ENCODE data around the gene PRF1. TPM values are rescaled to one million over a fixed set of nuclear protein-coding genes. Genes with fewer than 3 reads are reported as not detected.

The PRF1 gene
- total RNA-seq, 1 donor from 2014 or later, result 0.62 TPM

DNA sequence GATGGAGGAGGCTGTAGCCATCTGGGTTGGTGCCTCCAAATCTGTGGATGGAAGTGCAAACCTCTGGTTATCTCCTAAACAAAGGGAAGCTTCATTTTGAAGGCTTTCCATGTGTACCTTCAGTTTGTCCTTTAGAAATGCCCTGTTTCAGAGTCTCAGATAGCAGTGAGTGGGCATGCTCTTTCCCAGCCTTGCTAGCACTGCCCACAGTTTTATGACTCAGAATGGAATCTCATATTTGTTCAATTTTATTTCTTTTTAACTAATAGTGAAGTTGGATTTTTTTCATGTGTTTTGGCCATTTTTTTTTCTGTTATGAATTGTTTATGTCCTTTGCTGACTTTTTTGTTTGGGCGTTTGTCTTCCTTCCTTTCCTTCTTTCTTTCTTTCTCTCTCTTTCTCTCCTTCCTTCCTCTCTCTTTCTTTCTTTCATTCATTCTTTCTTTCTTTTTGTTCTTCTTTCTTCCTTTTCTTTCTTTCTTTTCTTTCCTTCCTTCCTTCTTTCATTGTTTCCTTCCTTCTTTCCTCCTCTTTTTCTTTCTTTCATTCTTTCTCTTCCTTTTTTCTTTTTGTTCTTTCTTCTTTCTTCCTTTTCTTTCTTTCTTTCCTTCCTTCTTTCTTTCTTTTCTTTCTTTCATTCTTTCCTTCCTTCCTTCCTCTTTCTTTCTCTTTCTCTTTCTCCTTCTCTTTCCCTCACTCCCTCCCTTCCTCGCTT is 25.6 kb downstream of the PRF1 start:
- DNase-seq, result no peak

DNA sequence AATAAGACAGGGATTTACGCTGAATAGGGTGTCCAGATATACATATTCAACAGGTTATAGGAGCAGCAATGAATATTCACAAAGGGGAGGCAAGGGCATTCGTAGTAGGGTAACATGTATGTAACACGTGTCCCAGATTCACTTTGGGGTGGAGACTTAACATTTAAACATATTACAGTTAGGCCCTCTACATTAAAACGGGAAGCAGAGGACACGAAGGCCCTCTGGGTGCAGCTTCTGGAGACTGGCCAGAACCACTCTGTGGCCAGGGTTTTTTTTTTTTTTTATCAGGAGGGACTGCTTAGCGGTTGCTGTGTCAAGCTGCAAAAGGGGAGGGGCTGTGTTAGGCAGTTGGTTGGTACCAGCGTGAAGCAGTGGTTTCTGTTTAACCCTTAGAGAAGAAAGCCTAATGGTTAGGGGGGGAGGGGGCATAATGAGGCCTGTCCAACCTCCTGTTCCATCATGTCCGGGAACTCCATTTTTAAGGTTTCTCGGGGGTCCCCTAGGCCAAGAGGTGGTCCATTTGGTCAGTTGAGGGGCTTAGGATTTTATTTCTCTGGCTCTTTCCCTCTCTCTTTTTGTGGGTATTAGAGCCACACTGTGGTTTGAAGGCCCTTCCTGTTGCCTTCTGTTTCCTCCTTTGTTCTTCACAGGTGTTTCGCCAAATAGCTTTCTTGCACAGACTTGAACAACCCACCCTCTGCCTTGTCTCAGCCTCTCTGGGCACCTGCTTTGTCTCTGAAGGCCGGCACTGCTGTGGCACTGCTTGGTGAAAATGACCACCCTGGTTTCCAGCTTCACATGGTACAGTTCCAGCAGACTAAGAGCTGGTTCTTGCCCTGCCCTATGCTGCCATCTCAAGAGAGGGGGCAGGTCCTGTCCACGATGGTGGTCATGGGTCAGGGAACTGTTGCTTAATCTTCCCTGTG is 26.4 kb downstream of the PRF1 start:
- peak; percentile 60 for DNase-seq

GRCh38 chr10:70575486-70575873 is 27.1 kb downstream of the PRF1 start:
- DNase-seq, result no peak

- DNase-seq, result no peak
Measured at GRCh38 chr10:70573599-70574506, 28.7 kb downstream of the PRF1 start.

DNA sequence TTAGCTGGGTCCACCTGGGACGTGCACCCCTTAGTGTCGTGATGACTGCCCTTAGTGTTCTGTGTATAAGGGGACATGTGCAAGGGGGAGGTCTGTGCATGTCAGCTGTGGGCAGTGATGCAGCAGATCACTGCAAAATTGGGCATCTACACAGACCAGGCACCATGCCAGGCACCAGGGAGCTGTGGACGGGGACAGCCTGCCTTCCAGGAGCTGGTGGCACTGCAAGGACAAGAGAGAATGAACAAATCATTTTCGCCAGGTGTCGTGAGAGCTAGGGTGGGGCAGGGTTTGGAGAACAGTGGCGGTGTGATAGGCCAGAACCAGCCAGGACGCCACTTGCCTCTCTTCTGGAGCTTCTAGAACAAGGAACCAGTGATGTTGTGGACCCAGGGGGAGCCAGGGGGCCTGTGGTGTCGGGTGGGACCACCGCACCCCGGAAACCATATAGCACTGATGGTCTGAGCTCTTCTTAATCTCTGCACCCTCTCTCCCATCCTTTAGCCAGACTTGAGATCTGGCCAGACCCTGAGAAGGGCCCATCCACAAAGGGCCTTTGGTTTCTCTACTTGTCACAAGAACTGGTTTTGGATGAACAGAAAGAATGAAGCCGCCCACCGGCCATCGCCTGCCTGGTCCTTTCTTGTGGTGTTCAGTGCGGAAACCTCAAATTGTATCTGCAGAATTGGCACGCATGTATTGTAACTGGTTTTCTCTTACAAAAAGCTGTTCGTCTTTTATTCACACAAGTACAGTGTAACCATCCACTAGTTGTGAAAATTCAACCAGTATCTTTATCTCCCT is 30.7 kb downstream of the PRF1 start:
- no peak for DNase-seq

DNA sequence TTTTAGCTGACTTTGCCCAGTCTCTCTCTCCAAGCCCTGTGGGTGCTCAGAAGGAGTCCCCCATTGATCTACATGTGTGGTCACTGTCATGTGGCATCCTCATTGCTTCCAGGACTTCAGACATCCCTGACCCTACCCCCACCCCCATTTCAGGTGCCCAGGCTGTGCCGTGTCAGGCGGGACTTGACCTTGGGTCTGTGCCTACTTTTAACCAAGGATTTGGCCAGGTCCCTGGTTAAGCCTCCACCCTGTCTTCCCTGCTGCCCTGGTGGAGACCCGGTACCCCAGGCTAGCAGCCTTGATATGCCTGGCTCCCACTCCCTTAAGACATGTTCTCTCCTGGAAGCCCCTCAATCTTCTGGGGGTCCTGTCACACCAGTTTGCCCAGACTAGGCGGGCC is 31.3 kb downstream of the PRF1 start:
- no peak for DNase-seq

- no peak for DNase-seq
Measured at GRCh38 chr10:70568781-70569495, 33.6 kb downstream of the PRF1 start.

- DNase-seq, result no peak
Measured at GRCh38 chr10:70568113-70568512, 34.4 kb downstream of the PRF1 start.

GRCh38 chr10:70567603-70568002 is 34.9 kb downstream of the PRF1 start:
- DNase-seq, result no peak

DNA sequence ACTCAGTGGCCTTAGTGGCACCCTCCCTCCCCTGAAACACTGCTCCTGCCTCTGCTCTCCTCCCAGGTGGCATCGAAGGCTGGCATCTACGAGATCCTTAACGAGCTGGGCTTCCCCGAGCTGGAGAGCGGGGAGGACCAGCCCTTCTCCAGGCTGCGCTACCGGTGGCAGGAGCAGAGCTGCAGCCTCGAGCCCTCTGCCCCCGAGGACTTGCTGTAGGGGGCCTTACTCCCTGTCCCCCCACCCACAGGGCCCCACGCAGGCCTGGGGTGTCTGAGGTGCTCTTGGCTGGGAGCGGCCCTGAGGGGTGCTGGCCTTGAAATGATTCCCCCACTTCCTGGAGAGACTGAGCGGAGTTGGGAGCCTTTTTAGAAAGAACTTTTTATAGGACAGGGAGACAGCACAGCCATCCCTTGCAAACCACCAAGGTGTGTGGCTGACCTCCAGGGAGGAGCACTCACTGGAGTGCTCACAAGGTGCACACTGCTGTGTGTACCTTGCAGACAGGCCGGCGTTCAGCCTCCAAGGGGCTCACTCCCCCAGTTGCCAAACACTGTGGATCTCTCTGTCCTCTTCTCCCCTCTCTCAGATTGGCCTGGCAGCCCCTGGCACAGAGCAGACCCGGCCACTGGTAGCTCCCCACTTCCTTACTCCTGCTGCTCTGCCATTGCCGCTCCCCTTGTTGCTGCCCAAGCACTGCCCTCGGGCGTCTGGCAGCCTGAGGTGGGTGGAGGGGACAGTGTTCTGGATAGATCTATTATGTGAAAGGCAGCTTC is 35.8 kb downstream of the PRF1 start:
- no peak for DNase-seq

DNA sequence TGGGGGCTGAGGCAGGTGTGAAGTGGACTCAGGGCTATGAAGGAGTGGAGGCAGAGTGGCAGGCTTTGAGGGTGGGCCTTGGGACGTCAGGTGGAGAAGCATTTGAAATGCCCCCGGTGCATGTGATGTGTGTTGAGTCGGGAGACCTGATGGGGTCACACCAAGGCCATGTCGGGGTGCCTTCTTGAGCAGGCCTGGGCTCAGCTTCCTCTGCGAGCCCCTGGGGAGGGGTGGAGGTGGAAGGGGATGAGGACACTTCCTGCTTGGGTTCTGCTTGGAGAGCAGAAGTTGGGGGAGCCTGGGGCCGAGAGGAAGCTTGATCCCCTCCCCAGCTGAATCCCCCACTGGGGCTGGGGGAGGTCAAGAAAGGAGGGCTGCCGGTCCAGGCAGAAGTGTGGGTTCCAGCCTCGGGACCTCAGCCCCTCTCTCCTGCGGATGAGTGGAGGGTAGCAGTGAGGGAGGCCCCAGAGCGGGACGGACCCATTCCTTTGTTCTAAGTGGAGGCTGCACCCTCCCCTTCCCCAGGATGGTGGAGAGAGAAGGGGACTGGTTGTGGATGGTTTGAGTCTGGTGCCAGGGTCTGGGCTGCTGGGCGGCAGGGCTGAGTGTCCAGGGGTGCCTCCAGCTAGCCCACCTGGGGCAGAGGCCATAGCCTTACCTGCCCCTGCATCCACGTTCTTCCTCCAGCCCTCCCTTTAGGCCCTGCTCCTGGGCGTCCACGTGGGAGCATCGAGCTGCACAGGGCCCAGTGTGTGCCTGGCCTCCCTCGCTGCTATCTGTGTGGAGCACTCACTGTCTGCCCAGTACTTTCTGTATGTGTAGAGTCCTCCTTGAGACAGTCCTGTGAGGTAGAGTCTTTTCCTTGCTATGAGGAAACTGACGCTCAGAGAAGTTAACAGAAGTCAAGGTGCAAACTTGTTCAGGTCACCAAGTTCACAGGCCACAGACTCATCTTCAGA is 36.7 kb downstream of the PRF1 start:
- DNase-seq, result no peak

GRCh38 chr10:70564901-70565351 is 37.6 kb downstream of the PRF1 start:
- no peak for DNase-seq

GRCh38 chr10:70564113-70564725 is 38.3 kb downstream of the PRF1 start:
- no peak for DNase-seq

- DNase-seq, result no peak
Measured at GRCh38 chr10:70563230-70563629, 39.3 kb downstream of the PRF1 start.

GRCh38 chr10:70562036-70562755 is 40.3 kb downstream of the PRF1 start:
- DNase-seq, result peak; percentile 88

DNA sequence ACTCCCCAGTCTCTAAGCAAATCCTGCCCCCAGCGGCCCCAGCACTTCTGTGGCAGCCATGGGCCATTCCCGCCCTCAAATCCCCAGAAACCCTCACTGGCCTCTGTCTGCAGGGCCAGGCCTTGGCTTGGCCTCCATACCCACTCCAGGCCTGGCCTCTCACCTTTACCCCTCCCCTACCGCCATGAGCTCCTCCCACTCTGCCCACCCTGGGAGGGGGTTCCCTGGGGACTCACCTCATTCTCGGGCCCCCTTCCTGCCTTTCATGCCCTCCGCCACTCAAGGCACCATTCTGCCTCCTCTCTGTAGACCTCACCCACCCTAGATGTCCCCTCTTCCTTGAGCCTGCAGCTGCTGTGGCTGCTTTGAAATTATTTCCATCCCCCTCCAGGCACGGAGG is 41.0 kb downstream of the PRF1 start:
- DNase-seq, result no peak

DNA sequence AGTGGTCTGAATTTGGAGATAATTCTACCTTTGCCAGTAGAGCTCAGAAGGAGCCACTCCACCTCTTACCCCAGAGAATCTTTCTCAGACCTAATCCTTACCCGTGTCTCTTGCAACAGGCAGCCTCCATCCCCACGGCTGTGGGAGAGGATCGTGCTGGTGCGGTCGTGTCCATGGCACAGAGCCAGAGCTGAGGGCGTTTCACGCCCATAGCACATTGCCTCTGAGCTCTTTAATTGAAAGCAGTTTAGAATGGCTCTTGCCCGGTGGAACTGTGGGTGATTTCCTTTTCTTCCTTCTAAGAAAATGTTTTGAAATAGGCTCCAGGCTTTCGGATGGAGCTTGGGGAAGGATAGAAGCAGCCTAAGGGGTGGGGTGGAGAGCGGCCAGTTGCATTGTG is 41.5 kb downstream of the PRF1 start:
- DNase-seq, result peak; percentile 75

GRCh38 chr10:70560511-70560941 is 42.0 kb downstream of the PRF1 start:
- no peak for DNase-seq

All from tongue (tissue), 2 donors.